AG10803 (cell line): ENCODE measurements around the gene BRD3OS.

Experiments
- DNase-seq: peaks from one replicate; pipeline ENCODE4 v3.0.0; 2010; ENCODE audit warnings: low read depth
- H3K4me3 ChIP-seq: 2 replicates; pipeline ENCODE4 v1.5.1; 2011; ENCODE audit warnings: mild to moderate bottlenecking, low read length, control low read depth
- CTCF ChIP-seq: conservative IDR thresholded peaks from 2 replicates; pipeline ENCODE4 v1.5.1; 2011; ENCODE audit warnings: mild to moderate bottlenecking, low read length, control low read depth, inconsistent platforms

BRD3OS gene

GRCh38 chr9:134076644-134077043 is 51.4 kb downstream of the BRD3OS start:
- DNase-seq: no peak
- no peak for TF ChIP-seq CTCF
- no peak overlapping the region for H3K4me3 ChIP-seq
